ENCODE results near the gene PCNX4.

PCNX4 gene

GRCh38 chr14:60175255-60175902 is 83.7 kb downstream of the PCNX4 start:
- DNase-seq, result no peak

GRCh38 chr14:60178164-60178563 is 86.4 kb downstream of the PCNX4 start:
- no peak for DNase-seq

GRCh38 chr14:60178820-60179219 is 87.1 kb downstream of the PCNX4 start:
- no peak for DNase-seq

GRCh38 chr14:60179431-60179869 is 87.7 kb downstream of the PCNX4 start:
- no peak for DNase-seq

- no peak for DNase-seq
Observed at GRCh38 chr14:60183138-60183537, 91.4 kb downstream of the PCNX4 start.

GRCh38 chr14:60183741-60184140 is 92.0 kb downstream of the PCNX4 start:
- no peak for DNase-seq

- no peak for DNase-seq
Observed at GRCh38 chr14:60184146-60184904, 92.6 kb downstream of the PCNX4 start.

GRCh38 chr14:60184905-60185555 is 93.3 kb downstream of the PCNX4 start:
- no peak for DNase-seq

- DNase-seq, result no peak
Observed at GRCh38 chr14:60188115-60188514, 96.4 kb downstream of the PCNX4 start.

GRCh38 chr14:60188696-60189095 is 97.0 kb downstream of the PCNX4 start:
- DNase-seq, result no peak

- no peak for DNase-seq
Observed at GRCh38 chr14:60189923-60190840, 98.5 kb downstream of the PCNX4 start.

- no peak for DNase-seq
Observed at GRCh38 chr14:60195179-60195810, 103.6 kb downstream of the PCNX4 start.

GRCh38 chr14:60196291-60196690 is 104.6 kb downstream of the PCNX4 start:
- no peak for DNase-seq

- DNase-seq, result no peak
Observed at GRCh38 chr14:60197629-60198303, 106.0 kb downstream of the PCNX4 start.

GRCh38 chr14:60199321-60199720 is 107.6 kb downstream of the PCNX4 start:
- DNase-seq, result no peak

- DNase-seq, result no peak
Observed at GRCh38 chr14:60204104-60204842, 112.5 kb downstream of the PCNX4 start.

GRCh38 chr14:60204843-60205774 is 113.4 kb downstream of the PCNX4 start:
- DNase-seq, result no peak

GRCh38 chr14:60206249-60206670 is 114.5 kb downstream of the PCNX4 start:
- no peak for DNase-seq

GRCh38 chr14:60206837-60207533 is 115.3 kb downstream of the PCNX4 start:
- DNase-seq, result no peak

All from CD4-positive, alpha-beta T cell treated with Interferon gamma for 1 hour (primary cell).